Measurements from ENCODE around the gene RBMS1.

DNA sequence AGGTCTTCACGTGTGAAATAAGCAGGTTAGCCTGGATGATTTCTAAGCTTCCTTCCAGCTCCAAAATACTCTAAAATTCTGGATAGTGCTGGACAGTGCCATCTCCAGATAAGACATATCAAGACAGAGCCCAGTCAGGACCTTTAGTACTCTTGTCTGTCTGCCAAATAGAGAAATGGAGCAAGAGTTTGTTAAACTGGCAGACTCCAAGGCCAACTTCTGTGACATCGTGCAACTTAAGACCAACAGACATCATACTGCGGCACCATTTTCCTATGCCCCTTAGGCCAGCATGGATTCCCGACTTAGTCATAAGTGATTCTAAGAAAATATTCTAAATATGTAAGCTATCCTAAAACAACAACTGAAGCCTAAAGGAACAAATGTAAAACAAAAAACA lies 118.6 kb downstream of the RBMS1 start:
- TF ChIP-seq, protein P1, sequence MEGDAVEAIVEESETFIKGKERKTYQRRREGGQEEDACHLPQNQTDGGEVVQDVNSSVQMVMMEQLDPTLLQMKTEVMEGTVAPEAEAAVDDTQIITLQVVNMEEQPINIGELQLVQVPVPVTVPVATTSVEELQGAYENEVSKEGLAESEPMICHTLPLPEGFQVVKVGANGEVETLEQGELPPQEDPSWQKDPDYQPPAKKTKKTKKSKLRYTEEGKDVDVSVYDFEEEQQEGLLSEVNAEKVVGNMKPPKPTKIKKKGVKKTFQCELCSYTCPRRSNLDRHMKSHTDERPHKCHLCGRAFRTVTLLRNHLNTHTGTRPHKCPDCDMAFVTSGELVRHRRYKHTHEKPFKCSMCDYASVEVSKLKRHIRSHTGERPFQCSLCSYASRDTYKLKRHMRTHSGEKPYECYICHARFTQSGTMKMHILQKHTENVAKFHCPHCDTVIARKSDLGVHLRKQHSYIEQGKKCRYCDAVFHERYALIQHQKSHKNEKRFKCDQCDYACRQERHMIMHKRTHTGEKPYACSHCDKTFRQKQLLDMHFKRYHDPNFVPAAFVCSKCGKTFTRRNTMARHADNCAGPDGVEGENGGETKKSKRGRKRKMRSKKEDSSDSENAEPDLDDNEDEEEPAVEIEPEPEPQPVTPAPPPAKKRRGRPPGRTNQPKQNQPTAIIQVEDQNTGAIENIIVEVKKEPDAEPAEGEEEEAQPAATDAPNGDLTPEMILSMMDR (IDR thresholded peaks at IDR 0.05) = no peak
- no peak for TF ChIP-seq POLR2A (IDR thresholded peaks at IDR 0.05)

All from esophagus squamous epithelium (tissue), 4 donors.